HG02610 (cell line): ENCODE results near the gene GABARAPL1.
"Not testable (repeated sequence)": the region's sequence is repeated elsewhere in the genome, so short reads cannot be mapped to it uniquely, and the experiment has no call there.

ENCODE experiments used
- ATAC-seq: cut with Tn5 transposase; IDR thresholded peaks from one replicate; pipeline ENCODE4 v1.9.1; 2021; ENCODE audit warnings: mild to moderate bottlenecking, moderate library complexity; ENCODE audit not compliant: unreplicated experiment

Gene GABARAPL1

GRCh38 chr12:10196210-10196609 is 16.5 kb upstream of the GABARAPL1 start:
- peak; percentile 81 for ATAC-seq

- no peak for ATAC-seq
These were observed 14.8 kb upstream of the GABARAPL1 start for GRCh38 chr12:10197879-10198278.

GRCh38 chr12:10204495-10204894 is 8.2 kb upstream of the GABARAPL1 start:
- not testable (repeated sequence) for ATAC-seq

GRCh38 chr12:10205220-10205807 is 7.4 kb upstream of the GABARAPL1 start:
- ATAC-seq: no peak

- ATAC-seq: no peak
These were observed 5.5 kb upstream of the GABARAPL1 start for GRCh38 chr12:10207136-10207535.

- ATAC-seq: no peak
These were observed 2.5 kb upstream of the GABARAPL1 start for GRCh38 chr12:10210225-10210624.

- no peak for ATAC-seq
These were observed 1.4 kb upstream of the GABARAPL1 start for GRCh38 chr12:10211101-10211939.

GRCh38 chr12:10211940-10212738 is 538 bp upstream of the GABARAPL1 start:
- peak; percentile 62 for ATAC-seq

- ATAC-seq: peak; percentile 63
These were observed 775 bp downstream of the GABARAPL1 start for GRCh38 chr12:10213168-10214135.

GRCh38 chr12:10214136-10214894 is 1.6 kb downstream of the GABARAPL1 start:
- ATAC-seq: no peak

- ATAC-seq: no peak
These were observed 2.2 kb downstream of the GABARAPL1 start for GRCh38 chr12:10214895-10215267.

GRCh38 chr12:10215436-10215835 is 2.8 kb downstream of the GABARAPL1 start:
- no peak for ATAC-seq

- not testable (repeated sequence) for ATAC-seq
These were observed 3.3 kb downstream of the GABARAPL1 start for GRCh38 chr12:10215946-10216345.

- ATAC-seq: no peak
These were observed 5.3 kb downstream of the GABARAPL1 start for GRCh38 chr12:10218021-10218420.

GRCh38 chr12:10220398-10221077 is 7.9 kb downstream of the GABARAPL1 start:
- ATAC-seq: no peak

- ATAC-seq: no peak
These were observed 9.2 kb downstream of the GABARAPL1 start for GRCh38 chr12:10221846-10222245.

GRCh38 chr12:10223208-10223607 is 10.5 kb downstream of the GABARAPL1 start:
- ATAC-seq: no peak

- ATAC-seq: not testable (repeated sequence)
These were observed 12.7 kb downstream of the GABARAPL1 start for GRCh38 chr12:10225426-10225825.

- ATAC-seq: no peak
These were observed 13.4 kb downstream of the GABARAPL1 start for GRCh38 chr12:10226086-10226485.
